Hematopoietic multipotent progenitor cell treated with erythropoietin and hydrocortisone succinate and interleukin-3 and kit ligand, for 8 days (in vitro differentiated cells): ENCODE data around the gene HOXA9.

ENCODE experiments used
- DNase-seq: peaks from one replicate; pipeline ENCODE4 v3.0.0-alpha.2; 2015

Gene HOXA9

GRCh38 chr7:27124902-27125689 lies 40.2 kb downstream of the HOXA9 start:
- DNase-seq: no peak

GRCh38 chr7:27124096-27124901 lies 41.0 kb downstream of the HOXA9 start:
- DNase-seq: no peak

- no peak for DNase-seq
These were observed 41.8 kb downstream of the HOXA9 start for GRCh38 chr7:27123477-27124053.

GRCh38 chr7:27123007-27123476 lies 42.3 kb downstream of the HOXA9 start:
- no peak for DNase-seq

GRCh38 chr7:27122077-27122910 lies 43.0 kb downstream of the HOXA9 start:
- no peak for DNase-seq

- no peak for DNase-seq
These were observed 43.7 kb downstream of the HOXA9 start for GRCh38 chr7:27121684-27122076.

GRCh38 chr7:27119412-27119911 lies 45.9 kb downstream of the HOXA9 start:
- no peak for DNase-seq

- no peak for DNase-seq
These were observed 46.8 kb downstream of the HOXA9 start for GRCh38 chr7:27118580-27118979.

- DNase-seq: no peak
These were observed 47.3 kb downstream of the HOXA9 start for GRCh38 chr7:27117887-27118491.

GRCh38 chr7:27116962-27117886 lies 48.1 kb downstream of the HOXA9 start:
- no peak for DNase-seq

- no peak for DNase-seq
These were observed 49.0 kb downstream of the HOXA9 start for GRCh38 chr7:27116031-27116961.

GRCh38 chr7:27115221-27116026 lies 49.9 kb downstream of the HOXA9 start:
- DNase-seq: no peak

- DNase-seq: no peak
These were observed 50.5 kb downstream of the HOXA9 start for GRCh38 chr7:27114881-27115220.

GRCh38 chr7:27113991-27114769 lies 51.2 kb downstream of the HOXA9 start:
- DNase-seq: no peak

GRCh38 chr7:27112955-27113949 lies 52.1 kb downstream of the HOXA9 start:
- DNase-seq: no peak
